HG02938 (cell line): ENCODE data around the gene BSPRY.
"Not testable (repeated sequence)": the region's sequence is repeated elsewhere in the genome, so short reads cannot be mapped to it uniquely, and the experiment has no call there.

Experiments
- ATAC-seq: cut with Tn5 transposase; IDR thresholded peaks from one replicate; pipeline ENCODE4 v1.9.1; 2021; ENCODE audit warnings: mild to moderate bottlenecking, moderate library complexity; ENCODE audit not compliant: unreplicated experiment

Gene BSPRY

DNA sequence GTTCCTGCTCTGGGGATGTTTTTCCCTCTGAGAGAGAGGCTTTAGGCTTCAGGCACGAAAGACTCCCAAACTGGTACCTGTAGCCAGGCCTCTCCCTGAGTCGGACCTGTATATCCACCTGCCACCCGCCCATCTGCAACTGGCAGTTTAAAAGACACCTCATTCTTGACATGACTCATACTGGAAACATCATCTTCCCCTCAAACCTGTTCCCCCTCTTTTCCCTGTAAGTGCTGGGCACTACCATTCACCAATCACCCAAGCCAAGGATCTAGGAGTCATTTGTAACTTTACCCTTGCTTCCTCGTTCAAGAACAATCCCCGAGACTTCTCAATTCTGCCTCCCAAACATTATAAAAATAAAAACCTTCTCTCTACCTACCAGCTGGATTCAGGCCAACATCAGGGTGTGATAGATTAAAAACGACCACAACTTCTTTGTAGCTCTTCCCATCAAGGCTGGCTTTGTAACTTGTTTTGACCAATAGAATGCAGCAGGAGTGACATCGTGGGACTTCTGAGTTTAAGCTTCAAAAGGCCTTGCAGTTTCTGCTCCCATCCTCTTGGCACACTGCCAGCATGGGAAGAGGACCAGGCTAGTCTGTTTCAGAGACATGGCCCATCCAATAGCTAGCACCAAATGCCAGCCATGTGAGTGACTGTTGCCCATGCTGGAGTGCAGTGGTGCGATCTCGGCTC is 7.5 kb upstream of the BSPRY start:
- no peak for ATAC-seq

DNA sequence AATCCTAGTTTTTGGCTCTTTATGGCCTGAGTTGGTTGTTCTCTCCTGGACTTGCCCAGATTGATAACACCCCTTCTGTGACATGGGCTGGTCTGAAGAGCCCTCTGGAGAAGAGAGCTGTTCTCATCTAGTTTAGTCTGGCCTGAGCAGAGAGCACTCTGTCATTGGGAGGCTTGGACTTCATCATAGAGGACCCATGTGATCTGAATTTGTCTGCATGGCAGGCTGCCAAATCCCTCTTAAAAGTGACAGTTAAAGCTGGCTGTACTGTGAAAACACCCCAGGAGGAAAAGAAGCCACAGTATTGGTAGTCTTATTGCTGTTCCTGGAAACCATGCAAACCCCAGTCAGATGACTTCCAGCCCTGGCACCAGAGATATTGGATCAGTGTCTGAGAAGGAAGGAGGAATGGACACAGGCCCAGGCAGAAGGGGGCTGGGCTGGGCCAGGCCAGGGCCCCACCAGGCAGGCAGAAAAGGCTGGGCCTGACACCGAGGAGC is 5.6 kb upstream of the BSPRY start:
- no peak for ATAC-seq

DNA sequence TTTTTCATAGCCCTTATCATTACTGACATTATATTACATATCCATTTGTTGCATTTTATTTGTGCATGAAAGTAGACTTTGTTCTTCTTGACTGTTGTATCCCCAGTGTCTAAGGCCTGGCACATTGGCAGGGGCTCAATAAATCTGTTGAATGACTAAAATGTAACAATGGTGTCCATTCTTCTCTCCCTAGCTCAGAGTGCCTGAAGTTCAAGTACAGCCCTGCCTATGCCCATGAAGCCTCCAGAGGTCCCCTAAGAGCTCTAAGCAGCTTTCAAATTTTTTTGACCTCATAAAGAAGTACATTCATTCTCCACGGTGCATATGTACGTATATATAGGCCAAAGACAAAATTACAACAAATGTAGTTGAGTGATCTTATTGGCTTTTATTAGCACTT is 4.2 kb upstream of the BSPRY start:
- no peak for ATAC-seq

DNA sequence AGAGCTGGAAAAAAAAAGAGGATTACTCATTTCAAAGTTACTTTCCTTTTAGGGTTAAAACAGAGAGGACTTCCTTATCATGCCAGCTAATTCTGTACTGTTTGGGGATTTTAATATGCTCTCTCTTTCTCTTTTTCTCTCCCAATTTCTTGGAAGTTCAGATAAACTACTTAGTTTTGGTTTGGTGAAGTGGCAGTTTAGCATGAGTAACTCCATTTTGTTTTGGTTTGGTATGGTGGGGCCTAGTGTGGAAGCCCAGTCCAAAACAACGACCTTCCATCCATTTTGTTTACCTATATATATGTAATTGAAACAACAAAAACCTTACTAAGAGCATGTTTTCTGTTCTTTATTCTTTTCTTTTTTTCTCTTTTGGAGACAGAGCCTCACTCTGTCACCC is 3.7 kb upstream of the BSPRY start:
- ATAC-seq: no peak

DNA sequence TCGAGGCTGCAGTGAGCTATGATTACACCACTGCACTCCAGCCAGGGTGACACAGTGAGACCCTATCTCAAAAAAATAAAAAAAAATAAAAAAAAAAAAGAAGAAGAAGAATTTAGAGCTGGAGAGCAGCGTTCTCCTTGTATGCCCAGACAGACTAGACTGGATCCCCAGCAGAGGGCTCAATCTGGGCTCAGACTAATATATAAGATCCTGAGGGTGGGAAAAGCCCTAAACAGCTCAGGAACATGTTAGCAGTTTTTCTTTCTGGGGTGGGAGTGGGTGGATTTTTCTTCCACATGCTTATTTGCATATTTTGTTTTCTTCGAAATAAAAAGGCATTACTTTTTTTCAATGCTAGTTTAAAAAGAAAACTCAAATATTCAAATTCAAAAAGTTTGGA is 904 bp upstream of the BSPRY start:
- ATAC-seq: no peak

DNA sequence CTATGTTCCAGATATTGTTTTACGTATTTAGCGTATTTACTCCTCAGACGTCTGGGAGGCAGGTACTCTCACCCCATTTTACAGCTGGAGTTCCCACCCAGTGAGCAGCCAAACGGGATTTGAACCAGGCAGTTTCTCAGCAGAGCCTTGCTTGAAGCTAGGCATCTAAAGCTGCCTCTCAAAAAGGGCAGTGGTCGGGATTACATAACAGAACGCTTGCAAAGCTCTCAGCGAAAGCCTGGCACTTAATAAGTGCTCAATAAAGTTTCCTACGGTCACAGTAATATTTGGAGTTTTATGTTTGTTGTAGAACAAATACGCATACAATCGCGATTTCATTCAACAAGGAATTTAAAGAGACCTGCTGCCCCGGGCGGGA is 286 bp upstream of the BSPRY start:
- ATAC-seq: no peak

DNA sequence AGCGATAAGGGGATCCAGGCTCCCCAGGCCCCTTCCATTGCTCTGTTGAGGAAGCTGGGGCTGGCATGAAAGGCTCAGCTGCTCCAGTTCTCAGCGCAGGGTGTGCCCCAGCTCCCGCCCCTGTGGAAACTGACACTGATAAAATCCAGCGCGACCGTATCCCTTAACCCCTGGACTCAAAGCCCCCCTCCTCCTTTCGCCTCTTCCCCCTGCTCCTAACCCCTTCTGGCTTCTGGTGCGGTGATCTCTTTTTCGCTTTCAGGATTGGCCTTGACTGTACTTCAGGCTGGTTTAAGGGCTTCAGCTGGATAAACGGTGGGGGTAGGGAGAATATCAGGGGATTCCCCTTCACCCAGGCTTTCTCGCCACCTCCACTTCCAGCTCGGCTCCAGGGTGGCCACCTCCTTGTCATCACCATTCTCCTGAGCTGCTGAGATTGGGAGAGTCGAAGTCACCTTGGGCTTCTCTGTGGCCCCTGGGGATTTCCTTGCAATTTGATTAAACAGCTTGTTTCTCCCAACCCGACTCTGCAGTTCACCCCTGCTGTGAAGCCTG is 843 bp downstream of the BSPRY start:
- no peak for ATAC-seq

DNA sequence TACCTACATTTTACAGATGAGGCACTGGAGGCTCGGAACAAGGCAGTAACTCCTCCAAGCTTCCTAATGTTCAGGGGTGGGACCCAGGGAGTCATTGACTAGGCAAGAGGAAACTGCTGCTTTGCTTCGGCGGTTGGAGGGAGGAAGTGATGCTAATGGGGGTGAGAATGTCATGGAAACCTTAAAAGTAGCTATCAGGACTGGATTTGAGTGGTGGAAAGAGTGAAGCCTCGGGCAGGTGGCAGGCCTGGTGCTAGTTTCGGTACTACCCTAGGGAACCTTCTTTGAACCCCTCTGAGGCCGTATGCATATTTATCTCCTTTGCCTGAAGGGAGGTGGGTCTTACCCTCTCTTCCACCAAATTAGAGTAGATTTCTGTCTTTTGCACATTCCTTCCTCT is 1.6 kb downstream of the BSPRY start:
- no peak for ATAC-seq

DNA sequence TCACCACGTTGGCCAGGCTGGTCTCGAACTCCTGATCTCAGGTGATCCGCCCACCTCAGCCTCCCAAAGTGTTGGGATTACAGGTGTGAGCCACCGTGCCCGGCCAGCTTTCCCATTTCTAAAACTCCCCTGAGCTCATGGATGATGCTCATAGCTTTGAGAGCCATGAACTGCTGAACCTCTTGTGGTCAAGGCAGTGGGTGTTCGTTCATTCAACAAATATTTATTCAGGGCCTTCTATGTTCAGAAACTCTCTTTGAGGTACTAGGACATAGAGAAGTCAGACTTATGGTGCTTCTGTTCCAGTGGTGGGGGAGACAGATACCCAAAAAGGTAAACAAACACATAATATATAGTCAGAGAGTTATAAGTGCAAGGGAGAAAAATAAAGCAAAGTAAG is 2.7 kb downstream of the BSPRY start:
- ATAC-seq: no peak

DNA sequence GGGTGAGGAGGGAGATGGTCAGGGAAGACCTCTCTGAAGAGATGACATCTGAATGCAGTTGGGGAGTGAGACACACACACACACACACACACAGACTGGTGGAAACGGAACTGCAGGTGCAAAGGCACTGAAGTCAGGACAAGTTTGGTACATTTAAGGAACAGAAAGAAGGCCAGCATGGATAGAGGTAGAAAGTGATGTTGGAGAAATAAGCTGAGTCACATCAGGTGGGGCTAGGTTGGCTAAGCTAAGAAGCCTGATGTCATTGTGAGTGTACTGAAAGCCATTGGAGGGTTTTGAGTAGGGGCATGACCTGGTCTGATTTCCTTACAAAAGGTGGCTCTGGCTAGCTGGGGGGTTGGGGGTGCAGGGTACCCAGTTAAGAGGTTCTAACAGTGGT is 3.1 kb downstream of the BSPRY start:
- ATAC-seq: no peak

DNA sequence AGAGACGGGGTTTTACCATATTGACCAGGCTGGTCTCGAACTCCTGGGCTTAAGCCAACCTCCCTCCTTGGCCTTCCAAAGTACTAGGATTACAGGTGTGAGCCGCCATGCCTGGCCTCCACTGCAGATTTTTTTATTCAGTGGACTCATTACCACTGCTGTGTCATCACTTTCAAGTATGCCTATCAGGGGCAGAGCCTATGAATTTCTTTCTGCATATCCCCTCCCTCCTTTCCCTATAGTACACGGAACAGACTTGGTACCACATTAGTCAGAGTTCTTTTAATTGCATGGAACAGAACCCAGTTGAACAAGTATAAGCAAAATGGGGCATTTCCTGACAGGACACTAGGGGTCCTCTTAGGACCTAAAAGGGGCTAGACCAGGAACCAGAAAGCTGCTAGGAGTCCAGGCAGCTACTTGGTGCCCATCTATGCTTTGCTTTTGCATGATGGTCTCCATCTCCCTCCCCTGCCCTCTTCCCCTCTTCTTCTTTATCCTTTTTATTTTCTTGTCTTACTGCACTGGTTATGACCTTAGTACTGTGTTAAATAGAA is 5.8 kb downstream of the BSPRY start:
- no peak for ATAC-seq

DNA sequence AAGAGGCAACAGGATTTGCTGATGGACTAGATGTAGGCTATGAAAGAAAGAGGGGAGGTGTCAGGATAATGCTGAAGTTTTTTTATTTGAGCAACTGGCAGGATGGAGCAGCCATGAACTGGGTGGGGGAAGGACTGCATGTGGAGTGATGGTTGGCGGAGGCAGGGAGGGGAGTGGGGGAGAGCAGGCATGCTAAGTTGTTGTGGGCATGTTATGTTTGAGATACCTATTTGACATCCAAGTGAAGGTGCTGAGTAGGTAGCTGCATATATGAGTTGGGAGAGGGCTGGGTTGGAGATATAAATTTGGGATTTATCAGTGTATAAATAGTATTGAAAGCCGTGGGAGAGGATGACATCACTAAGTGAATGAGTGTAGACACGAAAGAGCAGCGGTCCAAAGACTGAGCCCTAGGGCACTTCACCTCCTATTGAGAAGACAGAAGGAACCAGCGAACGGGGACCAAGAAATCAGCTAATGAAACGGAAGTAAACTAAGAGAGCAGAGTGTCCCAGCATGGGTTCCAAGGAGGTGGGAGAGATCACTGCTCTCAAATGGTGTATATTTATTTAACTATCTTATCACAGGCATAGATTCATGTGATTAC is 7.4 kb downstream of the BSPRY start:
- no peak for ATAC-seq

DNA sequence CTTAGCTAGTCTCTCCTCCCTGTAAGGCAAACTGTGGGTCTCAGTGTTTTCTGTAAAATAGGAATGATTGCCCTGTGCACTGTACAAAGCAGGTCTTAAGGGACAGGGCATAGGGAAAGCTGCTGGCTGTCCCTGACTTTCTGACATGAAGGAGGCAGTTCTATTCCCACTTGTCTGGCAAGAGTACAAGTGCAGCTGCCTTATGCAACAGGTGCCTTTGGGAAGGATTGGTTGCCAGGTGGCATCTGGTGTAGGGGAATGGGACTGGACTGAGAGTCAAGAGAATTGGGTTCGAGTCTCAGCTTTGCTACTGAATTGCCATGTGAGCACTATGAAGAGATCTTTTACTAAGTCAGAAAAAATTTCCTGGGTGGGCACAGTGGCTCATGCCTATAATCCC is 10.0 kb downstream of the BSPRY start:
- no peak for ATAC-seq

DNA sequence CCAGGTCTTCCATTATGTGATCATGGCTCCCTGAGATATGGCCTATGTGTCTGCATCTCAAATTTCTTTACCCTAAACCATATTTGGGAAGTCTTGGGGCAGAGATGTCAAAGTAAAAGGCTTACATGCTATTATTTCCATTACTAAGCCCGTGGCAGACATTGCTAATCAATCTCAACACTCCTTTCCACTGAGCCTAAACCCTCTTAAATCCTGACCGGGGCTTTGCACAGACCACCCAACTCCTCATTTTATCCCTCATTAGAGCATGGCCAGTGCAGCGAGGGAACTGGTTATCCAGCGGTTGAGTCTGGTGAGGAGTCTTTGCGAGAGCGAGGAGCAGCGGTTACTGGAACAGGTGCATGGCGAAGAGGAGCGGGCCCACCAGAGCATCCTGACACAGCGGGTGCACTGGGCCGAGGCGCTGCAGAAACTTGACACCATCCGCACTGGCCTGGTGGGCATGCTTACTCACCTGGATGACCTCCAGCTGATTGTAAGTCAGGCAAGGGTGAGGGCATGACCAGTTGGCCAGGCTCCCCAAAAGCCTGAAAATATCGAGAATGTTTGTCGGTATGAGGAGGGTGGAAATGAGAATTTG is 11.0 kb downstream of the BSPRY start:
- ATAC-seq: no peak

DNA sequence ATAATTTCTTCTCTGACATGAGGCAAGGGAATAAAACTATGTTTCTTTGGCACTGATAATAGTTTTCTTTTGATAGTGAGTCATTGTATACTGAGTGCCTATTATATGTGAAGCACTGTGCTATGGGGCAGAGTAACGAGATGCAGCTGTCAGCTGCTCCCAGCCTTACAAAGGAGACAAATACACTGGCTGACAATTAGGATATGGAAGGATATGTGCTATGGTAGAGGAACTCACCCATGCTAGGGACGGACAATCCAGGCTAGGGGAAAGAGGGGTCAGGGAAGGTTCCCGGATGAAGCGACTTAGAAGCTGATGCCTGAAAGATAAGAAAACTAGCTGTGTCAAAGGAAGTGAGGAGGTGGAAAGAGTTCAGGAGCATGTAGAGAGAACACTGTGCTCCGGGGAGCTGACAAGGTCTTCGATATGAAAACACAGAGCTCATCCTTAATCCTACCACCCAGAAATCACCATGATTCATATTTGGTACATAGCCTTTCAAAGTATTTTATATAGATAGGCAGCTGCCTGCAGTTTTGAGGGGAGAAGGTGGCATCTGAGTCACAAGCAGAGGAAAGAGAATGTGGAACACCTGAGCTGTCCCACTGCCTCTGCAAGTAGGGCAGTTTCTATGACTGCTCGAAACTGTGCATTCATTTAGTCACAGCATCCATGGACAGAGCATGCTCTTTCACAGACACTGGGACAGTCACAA is 12.1 kb downstream of the BSPRY start:
- ATAC-seq: no peak

DNA sequence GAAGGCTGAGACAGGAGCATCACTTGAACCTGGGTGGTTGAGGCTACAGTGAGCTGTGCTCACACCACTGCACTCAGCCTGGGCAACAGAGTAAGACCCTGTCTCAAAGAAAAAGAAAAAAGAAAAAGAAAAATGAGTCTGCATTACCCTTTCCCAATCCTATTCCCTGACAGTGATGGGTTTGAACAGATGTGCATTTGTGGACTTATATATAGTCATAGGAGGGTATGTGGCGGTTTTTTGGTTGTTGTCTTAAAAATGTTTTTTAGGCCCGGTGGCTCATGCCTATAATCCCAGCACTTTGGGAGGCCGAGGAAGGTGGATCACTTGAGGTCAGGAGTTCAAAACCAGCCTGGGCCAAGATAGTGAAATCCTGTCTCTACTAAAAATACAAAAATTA is 14.0 kb downstream of the BSPRY start:
- ATAC-seq: no peak

DNA sequence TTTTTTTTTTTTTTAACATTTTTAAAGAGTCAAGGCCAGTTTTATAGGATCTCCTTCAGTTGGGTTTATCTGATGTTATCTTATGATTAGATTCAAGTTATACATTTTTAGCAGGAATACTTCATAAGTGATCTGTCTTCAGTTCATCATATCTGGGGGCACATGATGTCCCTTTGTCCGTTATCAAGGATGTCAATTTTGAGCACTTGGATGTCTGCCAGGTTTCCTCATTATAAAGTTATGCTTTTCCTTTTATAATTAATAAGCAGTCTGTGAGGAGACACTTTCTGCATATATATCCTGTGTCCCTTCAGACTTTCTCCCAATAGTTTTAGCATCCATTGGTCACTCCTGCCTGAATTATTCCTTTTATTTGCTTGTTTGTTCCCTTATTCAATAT is 15.6 kb downstream of the BSPRY start:
- ATAC-seq: no peak

DNA sequence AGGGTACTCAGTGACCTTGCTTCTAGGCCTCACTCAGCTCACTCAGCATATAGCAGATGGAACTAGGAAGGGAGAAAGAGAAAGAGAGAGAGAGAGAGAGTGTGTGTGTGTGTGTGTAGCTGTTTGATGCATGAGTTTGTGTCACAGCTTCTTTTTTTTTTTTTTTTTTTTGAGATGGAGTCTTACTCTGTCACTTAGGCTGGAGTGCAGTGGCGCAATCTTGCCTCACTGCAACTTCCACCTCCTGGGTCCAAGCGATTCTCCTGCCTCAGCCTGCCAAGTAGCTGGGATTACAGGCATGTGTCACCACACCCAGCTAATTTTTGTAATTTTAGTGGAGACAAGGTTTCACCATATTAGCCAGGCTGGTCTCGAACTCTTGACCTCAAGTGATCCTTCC is 16.3 kb downstream of the BSPRY start:
- ATAC-seq: not testable (repeated sequence)

DNA sequence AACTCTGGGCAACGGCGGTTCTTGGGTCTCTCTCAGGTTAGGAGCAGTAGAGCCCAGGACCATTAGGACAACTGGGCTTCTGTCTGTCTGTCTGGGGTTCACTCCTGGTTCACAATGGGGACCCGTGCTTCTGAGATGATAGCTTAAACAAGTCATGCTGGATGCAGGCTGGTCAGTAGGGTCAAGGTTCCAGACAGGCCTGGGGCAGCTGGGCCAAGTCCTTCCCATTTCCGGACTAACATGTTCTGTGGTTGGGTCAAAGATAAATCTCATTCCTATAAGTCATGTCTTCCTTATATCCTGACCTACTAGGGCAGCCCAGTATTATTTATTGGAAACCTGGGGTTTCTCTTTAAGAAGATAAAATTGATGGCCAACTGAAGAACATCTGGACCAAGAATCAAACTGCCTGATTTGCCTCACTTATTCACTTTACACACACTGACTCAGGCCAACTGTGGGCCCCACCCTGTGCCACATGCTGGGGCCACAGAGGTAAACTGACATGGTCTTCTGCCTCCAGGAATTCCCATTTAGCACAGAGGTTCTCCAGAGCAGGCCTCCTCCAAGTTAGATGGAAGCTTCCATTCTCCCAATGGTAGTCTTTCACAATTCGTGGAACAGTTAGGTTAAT is 19.1 kb downstream of the BSPRY start:
- ATAC-seq: no peak

DNA sequence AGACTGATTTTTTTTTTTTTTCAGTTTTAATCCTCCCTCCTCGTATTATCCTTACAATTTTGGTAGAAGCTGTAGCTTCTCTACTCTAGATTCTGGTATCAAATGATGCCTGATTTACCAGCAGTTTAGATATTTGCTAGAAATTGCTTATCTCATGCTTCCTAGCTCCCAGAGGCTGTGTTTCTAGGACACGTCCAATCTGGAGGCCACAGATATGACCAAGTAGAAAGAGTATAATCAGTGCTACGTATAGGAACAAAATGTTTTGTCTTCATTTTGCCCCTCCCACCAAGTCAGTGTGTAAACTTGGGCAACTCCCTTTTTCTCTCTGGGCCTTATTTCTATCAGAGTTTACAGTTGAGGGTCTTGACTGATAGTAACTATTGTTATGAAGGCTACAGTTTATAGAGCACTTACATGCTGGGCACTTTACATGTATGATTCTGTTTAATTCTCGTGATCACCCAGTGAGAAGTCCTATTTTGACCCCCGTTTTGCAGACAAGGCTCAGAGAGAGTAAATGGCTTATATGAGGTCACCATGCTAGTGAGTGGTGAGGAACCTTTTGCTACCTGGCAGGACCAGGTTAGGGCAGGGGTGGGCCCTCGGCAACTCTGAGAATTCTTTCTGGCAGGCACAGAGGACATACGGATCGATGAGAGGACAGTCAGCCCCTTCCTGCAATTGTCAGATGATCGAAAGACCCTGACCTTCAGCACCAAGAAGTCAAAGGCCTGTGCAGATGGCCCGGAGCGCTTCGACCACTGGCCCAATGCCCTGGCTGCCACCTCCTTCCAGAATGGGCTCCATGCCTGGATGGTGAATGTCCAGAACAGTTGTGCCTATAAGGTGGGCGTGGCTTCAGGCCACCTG is 19.9 kb downstream of the BSPRY start:
- ATAC-seq: no peak
